SK-N-SH treated with all-trans-retinoic acid at 6 μM for 48 hours (cell line): ENCODE data around the gene ANKRD13D.
"Not testable (repeated sequence)": the region's sequence is repeated elsewhere in the genome, so short reads cannot be mapped to it uniquely, and the experiment has no call there.

ENCODE experiments used
- ATAC-seq: fragments of 200-7000 bp; cut with Tn5 transposase; 3 replicates; pipeline ENCODE4 v1.9.1; 2020; ENCODE audit warnings: mild to moderate bottlenecking, moderate library complexity
- CREB5 ChIP-seq: fragments of 250-450 bp; sonication (Bioruptor Pico); IDR thresholded peaks from 2 replicates; pipeline ENCODE4 v1.5.1; 2020; ENCODE audit warnings: low read depth, mild to moderate bottlenecking, moderate library complexity
- CSDC2 ChIP-seq: fragments of 250-450 bp; sonication (Bioruptor Pico); IDR thresholded peaks from 2 replicates; pipeline ENCODE4 v1.5.0; 2020; ENCODE audit warnings: mild to moderate bottlenecking, moderate library complexity
- CSRNP3 ChIP-seq: fragments of 250-450 bp; sonication (Bioruptor Pico); IDR thresholded peaks from 2 replicates; pipeline ENCODE4 v1.5.1; 2021; ENCODE audit warnings: mild to moderate bottlenecking, moderate library complexity
- GLIS3 ChIP-seq: fragments of 250-450 bp; sonication (Bioruptor Pico); IDR thresholded peaks from 2 replicates; pipeline ENCODE4 v1.5.0; 2020; ENCODE audit warnings: mild to moderate bottlenecking, moderate library complexity
- ISL1 ChIP-seq: fragments of 250-450 bp; sonication (Bioruptor Pico); IDR thresholded peaks from 2 replicates; pipeline ENCODE4 v2.1.2; 2022; ENCODE audit warnings: mild to moderate bottlenecking, moderate library complexity
- PATZ1 ChIP-seq: fragments of 250-450 bp; sonication (Bioruptor Pico); IDR thresholded peaks from 2 replicates; pipeline ENCODE4 v1.8.0; 2020; ENCODE audit warnings: mild to moderate bottlenecking, moderate library complexity, borderline replicate concordance
- POU6F1 ChIP-seq: fragments of 250-450 bp; sonication (Bioruptor Pico); IDR thresholded peaks from 2 replicates; pipeline ENCODE4 v1.8.0; 2021; ENCODE audit warnings: low read depth, mild to moderate bottlenecking, moderate library complexity, borderline replicate concordance
- PPARA ChIP-seq: fragments of 250-450 bp; sonication (Bioruptor Pico); IDR thresholded peaks from 2 replicates; pipeline ENCODE4 v1.5.0; 2020; ENCODE audit warnings: mild to moderate bottlenecking, borderline replicate concordance
- RARB ChIP-seq: fragments of 250-450 bp; sonication (Bioruptor Pico); IDR thresholded peaks from 2 replicates; pipeline ENCODE4 v1.8.0; 2021; ENCODE audit warnings: mild to moderate bottlenecking, moderate library complexity
- TSHZ2 ChIP-seq: fragments of 250-450 bp; sonication (Bioruptor Pico); IDR thresholded peaks from 2 replicates; pipeline ENCODE4 v1.5.0; 2020; ENCODE audit warnings: mild to moderate bottlenecking, moderate library complexity
- ZNF565 ChIP-seq: fragments of 450-650 bp; formaldehyde crosslinking; conservative IDR thresholded peaks from 2 replicates; pipeline ENCODE4 v1.5.0; 2020; ENCODE audit warnings: low read depth, mild to moderate bottlenecking, moderate library complexity
- ZNF8 ChIP-seq: fragments of 450-650 bp; formaldehyde crosslinking; IDR thresholded peaks from 2 replicates; pipeline ENCODE4 v1.5.0; 2020; ENCODE audit warnings: mild to moderate bottlenecking, moderate library complexity

Gene ANKRD13D

GRCh38 chr11:67318876-67319275, 29.8 kb downstream of the ANKRD13D start:
- not testable (repeated sequence) for ATAC-seq

- no peak for ATAC-seq
- TF ChIP-seq RARB: no peak
- TF ChIP-seq, all 23 proteins: peak for 0
Measured at GRCh38 chr11:67320011-67320410, 30.9 kb downstream of the ANKRD13D start.

GRCh38 chr11:67320691-67321090, 31.6 kb downstream of the ANKRD13D start:
- no peak for ATAC-seq
- TF ChIP-seq ZNF8 (CRISPR knock-in tag): no peak
- TF ChIP-seq PATZ1: no peak
- TF ChIP-seq ZNF565 (CRISPR knock-in tag): no peak
- TF ChIP-seq TSHZ2: no peak
- TF ChIP-seq GLIS3: no peak
- no peak for TF ChIP-seq PPARA (CRISPR knock-in tag)
- TF ChIP-seq ISL1 (CRISPR knock-in tag): no peak
- TF ChIP-seq CSRNP3: no peak

- ATAC-seq: no peak
Measured at GRCh38 chr11:67321313-67321871, 32.3 kb downstream of the ANKRD13D start.

More at GRCh38 chr11:67321313-67321871, 32.3 kb downstream of the ANKRD13D start:
- no peak for TF ChIP-seq CSRNP3
- no peak for TF ChIP-seq ISL1 (CRISPR knock-in tag)
- TF ChIP-seq CSDC2 (CRISPR knock-in tag): no peak
- no peak for TF ChIP-seq POU6F1
- no peak for TF ChIP-seq PPARA (CRISPR knock-in tag)
- no peak for TF ChIP-seq CREB5 (CRISPR knock-in tag)
